Myocyte (in vitro differentiated cells): ENCODE results near the gene DBH. TPM values are rescaled to one million over a fixed set of nuclear protein-coding genes. Genes with fewer than 3 reads are reported as not detected.

Source experiments
- DNase-seq: peaks from one replicate; pipeline ENCODE4 v3.0.0-alpha.2; 2012; ENCODE audit warnings: low read depth
- polyA plus RNA-seq: library from polyadenylated mRNA; unstranded; fragments of >200 nt; gene quantifications from one replicate; pipeline ENCODE4 v1.2.1, GENCODE V29; 2012; ENCODE audit warnings: missing spikeins
- total RNA-seq: library from RNA; depleted of rRNA; stranded (reverse); fragments of >200 nt; gene quantifications from 2 replicates; pipeline ENCODE4 v1.2.3, GENCODE V29; 2014

The DBH gene
- total RNA-seq: 0.16 and 1.5 TPM in 2 replicates
- 2.0 TPM for polyA plus RNA-seq

GRCh38 chr9:133635533-133636531 lies at the start of gene DBH:
DBH (plus strand) TSS chr9:133636363; CDS start chr9:133636372, 9 bp downstream.
- DNase-seq: no peak

DNA sequence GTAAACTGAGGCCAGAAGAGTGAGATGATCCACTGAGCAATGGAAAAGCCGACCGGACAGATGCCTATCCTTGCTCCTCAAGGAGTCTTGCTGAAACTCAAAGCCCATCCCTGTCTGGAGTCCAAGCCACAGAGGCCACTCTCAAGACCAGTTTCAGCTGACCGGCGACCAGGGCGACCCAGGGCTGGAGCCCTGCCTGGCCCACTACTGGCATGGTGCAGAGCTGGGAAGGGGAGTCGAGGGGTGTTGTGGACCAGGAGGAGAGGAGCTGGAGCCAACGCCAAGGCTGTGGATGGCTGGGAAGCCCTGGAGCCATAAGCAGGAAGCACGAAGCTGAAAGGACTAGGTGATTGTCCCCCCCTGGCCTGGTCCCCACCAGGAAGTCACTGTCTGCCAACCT lies 49.1 kb upstream of the DBH start:
- no peak for DNase-seq

- DNase-seq: no peak
Observed at GRCh38 chr9:133587466-133587865, 48.7 kb upstream of the DBH start.

DNA sequence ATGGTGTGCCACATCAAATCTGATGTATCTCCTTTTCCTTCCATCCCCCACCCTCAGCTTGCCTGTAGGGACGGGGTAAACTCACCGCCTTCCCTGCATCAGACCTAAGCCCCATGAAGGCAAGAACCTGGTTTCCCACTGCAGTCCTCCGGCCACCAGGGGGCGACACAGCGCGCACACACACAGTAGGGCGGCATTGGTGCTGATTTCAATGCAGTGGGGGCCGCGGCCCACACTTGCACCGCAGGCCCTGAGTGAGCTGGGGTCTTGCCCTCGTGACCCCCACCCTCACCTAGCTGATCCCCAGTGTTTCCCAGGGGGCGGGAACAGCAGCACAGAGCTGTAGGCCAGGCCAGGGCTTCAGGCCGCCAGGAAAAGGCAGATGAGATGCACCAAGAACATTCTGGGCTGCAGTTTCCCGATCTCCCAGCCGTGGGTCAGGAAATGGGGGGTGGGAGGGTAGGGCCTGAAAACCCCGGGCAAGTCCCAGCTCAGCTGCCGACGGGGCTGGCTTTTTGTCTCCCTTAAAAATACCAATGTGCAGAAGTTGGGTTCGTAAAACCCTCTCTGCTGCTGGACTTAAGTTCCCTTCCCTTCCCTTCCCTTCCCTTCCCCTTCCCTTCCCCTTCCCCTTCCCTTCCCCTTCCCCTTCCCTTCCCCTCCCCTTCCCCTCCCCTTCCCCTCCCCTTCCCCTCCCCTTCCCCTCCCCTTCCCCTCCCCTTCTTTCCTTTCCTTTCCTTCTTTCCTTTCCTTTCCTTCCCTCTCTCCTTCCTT lies 46.5 kb upstream of the DBH start:
- no peak for DNase-seq

GRCh38 chr9:133590231-133590855 lies 45.8 kb upstream of the DBH start:
- peak; percentile 63 for DNase-seq

- DNase-seq: peak; percentile 33
Observed at GRCh38 chr9:133591116-133591910, 44.9 kb upstream of the DBH start.

DNA sequence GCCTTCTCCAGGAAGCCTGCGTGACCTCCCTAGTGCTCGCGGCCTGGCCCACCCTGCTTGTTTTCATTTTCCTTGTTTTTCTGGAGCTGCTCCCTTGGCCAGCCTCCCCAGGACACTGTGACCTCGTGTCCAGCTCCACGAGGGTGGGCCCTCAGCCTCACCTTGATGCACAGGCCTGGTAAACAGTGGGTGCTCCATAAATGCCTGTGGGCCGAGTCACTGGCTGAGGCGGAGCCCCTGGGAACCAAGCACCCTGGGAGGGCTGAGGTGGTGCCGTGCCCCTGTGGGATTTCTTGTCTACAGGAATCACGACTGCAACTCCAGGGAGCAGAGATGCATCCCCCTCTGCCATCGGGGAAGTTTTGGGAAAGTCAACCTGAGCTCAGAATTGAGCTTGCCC lies 44.2 kb upstream of the DBH start:
- DNase-seq: no peak

- no peak for DNase-seq
Observed at GRCh38 chr9:133592731-133593409, 43.3 kb upstream of the DBH start.

DNA sequence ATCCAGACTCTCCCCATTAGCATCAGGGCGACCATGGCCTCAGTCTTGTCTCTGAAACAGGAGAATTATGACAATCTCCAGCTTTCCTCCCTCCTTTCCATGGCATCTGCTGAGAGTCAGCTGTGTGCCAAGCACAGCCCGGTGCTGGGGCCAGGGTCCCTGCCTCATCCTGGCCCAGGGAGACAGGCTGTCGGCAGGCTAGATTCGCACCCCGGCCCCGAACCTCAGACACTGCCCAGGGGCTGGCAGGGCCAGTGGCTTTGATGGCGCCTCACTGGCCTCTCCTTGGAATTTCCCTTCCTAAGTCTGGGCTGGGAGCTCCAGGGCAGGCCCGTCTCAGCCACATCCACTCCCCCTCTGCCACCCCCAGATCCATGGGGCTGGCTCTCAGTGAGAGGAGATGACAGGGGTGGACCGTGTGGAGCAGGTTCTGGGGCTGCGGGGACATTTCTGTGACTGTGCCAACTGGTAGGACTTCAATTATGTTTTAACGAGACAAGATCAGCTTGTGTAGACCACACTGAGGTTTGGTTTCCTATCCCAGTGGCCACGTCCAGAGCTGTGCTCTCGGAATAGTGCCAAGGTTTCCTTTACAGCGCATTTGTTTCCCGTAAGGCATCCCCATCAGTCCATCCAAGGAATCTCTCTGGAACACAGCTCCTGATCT lies 42.4 kb upstream of the DBH start:
- no peak for DNase-seq

DNA sequence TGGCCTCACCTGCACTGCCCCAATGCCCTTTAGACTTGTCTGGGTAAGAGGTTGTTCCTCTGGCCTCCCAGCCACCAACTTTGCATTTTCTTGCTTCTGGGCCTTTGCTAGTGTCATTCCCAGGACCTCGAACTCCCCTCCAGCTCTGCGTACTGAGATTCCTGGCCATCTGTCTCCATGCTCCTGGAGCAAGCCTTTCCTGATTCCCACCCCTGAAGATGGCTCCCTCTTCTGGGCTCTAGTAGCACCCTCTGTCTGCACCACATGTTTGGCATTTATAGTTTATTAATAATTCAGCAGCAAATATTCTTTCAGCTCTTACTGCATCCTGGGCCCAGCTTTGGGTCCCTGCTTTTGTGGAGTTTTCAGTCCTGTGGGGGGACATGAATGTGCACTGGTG lies 41.9 kb upstream of the DBH start:
- no peak for DNase-seq

GRCh38 chr9:133595910-133596309 lies 40.3 kb upstream of the DBH start:
- DNase-seq: no peak

DNA sequence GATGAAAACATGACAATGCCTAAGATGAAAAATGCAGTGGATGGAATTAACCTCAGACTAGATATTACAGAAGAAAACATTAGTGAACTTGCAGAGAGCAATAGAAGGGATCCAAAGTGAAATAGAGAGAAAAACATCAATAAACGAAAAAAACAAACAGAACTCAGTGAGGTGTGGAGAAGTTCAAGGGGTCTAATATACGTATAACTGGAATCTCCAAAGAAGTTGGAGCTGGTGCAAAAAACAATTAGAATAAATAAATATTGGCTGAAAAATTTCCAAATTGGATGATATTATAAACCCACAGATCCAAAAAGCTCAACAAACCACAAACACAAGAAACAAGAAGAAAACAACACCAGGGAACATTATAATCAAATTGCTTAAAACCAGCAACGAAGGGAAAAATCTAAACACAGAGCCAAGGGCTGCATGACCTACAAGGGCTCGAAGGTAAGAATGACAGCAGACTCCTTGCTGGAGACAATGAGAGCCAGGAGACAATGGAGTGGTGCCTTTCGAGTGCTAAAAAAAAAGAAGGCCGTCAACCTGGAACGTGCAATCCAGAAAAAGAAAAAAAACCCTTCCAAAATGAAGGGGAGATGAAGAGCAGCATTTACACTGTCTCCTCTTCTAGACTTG lies 38.7 kb upstream of the DBH start:
- DNase-seq: no peak

DNA sequence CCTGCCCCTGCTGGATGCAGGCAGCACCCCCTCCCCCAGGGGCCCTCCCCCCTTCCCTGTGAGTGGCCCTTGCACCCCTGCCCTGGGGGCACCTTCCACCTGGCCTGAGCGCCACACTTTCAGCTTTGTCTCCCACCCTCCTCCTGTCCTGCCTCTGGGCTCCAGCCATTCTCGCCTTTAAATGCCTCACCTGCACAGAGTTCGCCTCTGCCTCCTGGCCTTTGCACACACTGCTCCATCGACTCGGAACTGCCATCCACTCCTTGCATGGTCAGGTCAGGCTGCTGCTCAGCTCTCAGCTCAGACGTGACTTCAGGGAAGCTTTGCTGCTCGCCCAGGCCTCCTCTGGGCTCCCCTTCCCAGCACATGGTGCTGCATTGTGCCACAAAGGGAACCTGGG lies 37.2 kb upstream of the DBH start:
- DNase-seq: no peak

DNA sequence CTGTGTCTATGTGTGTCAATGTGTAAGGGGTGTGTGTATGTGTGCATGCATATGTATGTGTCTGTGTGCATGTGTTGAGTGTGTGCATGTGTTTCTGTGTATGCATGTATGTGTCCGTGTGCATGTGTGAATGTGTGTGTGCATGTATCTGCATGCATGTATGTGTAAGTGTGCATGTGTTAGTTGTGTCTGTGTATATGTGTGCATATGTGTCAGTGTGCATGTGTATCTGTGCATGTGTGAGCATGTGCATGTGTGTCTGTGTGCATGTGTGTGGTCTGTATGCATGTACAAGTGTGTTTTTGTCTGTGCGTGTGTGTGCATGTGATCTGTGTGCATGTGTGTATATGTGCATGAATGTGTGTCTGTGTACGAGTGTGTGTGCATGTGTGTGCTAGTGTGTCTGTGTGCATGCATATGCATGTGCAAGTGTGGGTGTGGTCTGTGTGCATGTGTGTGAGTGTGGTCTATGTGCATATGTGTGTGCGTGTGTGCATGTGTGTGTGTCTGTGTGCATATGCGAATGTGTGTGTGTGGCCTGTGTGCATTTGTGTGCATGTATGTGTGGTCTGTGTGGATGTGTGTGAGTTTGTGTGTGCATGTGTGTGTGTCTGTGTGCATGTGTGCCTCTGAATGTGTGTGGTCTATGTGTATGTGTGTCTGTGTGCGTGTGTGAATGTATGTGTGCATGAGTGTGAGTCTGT lies 36.5 kb upstream of the DBH start:
- no peak for DNase-seq

- no peak for DNase-seq
Observed at GRCh38 chr9:133600739-133601138, 35.4 kb upstream of the DBH start.

- no peak for DNase-seq
Observed at GRCh38 chr9:133601746-133602145, 34.4 kb upstream of the DBH start.

DNA sequence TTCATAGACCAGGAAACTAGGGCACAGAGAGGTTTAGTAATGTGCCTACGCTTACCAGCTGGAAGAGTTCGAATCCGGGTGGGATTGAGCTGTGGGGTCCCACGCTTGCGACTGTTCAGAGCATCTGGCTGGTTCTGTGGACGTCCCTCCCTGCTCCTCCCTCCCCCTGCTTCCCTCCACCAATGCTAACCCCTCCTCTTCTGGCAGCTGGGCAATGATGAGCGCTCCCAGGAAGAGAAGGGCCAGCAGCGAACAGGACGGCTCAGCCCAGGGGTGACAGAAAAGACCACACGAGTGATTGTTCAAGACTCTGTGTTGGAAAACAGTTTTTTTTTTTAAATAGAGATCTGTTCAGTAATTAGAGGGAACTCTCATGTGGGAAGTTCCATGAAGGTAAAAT lies 33.9 kb upstream of the DBH start:
- no peak for DNase-seq

DNA sequence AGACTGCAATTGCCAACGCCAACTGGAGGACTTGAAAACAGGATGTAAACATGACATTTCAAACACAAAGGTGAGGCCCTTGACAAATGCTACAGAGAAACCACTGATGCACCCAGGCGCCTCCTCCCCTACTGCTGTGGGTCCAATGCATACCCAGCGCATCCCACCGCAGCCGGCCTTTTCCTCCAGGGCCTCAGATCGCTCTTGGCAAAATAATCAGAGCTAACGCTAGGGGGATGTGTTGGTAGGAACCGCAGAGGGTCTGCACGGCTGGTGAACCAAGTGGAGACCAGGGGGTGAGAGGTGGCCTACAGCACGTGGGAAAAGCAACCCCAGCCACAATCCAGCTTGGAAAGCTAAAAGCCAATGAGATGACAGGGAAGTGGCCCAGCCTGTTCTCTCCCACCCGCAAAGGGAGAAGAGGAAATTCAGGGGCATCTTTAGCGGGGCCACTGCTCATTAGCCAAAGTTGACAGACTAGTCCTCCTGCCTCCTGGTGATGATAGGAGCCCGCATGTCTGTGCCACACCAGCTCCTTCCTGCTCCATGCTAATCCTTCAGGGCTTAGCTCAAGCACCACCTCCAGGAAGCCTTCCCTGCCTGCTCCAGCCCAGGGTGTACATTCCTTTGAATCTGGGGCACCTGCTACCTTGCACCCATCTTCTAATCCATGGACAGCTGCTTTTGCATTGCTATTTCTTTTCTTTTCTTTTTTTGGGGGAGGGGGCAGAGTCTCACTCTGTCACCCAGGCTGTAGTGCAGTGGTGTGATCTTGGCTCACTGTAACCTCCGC lies 32.8 kb upstream of the DBH start:
- DNase-seq: no peak
